Astrocyte of the cerebellum (primary cell): ENCODE measurements around the gene NDP.

Experiments used
- DNase-seq: peaks from one replicate; pipeline ENCODE4 v3.0.0-alpha.2; 2011; ENCODE audit warnings: low read depth
- H3K4me3 ChIP-seq: 2 replicates; pipeline ENCODE4 v1.5.1; 2011; ENCODE audit warnings: mild to moderate bottlenecking, low read depth, low read length, moderate library complexity
- in situ Hi-C: cut with HindIII; loops from 2 replicates; pipeline ENCODE4 v1.10.0; 2017; ENCODE audit warnings: low sequenced_read_pairs
- TF ChIP-seq, protein P1 (sequence below): IDR thresholded peaks from 2 replicates; pipeline ENCODE4 v1.5.1; 2012; ENCODE audit warnings: low read length, low read depth, moderate library complexity, mild to moderate bottlenecking; ENCODE audit errors: missing control alignments

Gene NDP

DNA sequence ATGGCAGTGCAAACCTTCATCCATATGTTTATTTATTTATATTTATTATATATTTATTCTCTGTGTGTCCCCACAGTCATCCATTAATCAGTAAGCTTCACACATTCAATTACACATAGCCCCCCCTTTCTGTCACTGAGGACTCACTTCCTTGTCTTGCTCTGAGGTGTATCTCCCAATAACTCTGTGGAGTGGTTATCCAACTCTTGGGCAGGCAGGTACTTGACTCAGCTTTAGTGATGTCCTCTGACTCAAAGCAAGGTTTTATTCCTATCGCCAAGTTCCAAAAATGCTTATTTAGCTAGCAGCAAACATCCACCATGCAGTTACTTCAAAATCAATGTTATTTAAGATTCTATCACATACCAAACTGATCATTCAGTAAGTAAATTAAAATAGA lies 25.2 kb upstream of the NDP start:
- in situ Hi-C loops, result no loop called here
- H3K4me3 ChIP-seq, result no peak overlapping the region
- no peak for DNase-seq
- TF ChIP-seq, protein P1, sequence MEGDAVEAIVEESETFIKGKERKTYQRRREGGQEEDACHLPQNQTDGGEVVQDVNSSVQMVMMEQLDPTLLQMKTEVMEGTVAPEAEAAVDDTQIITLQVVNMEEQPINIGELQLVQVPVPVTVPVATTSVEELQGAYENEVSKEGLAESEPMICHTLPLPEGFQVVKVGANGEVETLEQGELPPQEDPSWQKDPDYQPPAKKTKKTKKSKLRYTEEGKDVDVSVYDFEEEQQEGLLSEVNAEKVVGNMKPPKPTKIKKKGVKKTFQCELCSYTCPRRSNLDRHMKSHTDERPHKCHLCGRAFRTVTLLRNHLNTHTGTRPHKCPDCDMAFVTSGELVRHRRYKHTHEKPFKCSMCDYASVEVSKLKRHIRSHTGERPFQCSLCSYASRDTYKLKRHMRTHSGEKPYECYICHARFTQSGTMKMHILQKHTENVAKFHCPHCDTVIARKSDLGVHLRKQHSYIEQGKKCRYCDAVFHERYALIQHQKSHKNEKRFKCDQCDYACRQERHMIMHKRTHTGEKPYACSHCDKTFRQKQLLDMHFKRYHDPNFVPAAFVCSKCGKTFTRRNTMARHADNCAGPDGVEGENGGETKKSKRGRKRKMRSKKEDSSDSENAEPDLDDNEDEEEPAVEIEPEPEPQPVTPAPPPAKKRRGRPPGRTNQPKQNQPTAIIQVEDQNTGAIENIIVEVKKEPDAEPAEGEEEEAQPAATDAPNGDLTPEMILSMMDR, result no peak

DNA sequence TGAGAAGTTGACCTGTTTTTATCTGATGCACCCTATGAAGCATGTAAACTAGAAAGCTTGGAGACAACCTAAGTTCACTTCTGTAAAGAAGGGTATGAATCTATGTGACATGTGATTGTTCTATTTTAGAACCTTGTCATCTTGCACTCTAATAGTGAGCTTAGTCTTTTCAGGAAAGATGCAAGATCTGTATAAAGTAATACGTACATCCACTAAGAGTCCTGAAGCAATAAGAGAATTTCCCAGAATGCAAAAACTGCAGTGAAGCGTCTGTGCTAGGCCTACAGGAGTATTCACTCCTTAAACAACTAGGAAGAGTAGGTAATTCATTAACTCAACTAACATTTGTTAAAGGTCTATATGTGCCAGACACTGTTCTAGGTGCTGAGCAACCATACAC lies 23.3 kb upstream of the NDP start:
- DNase-seq, result no peak
- in situ Hi-C loops, result no loop called here
- H3K4me3 ChIP-seq, result no peak overlapping the region
- TF ChIP-seq, protein P1, result no peak

DNA sequence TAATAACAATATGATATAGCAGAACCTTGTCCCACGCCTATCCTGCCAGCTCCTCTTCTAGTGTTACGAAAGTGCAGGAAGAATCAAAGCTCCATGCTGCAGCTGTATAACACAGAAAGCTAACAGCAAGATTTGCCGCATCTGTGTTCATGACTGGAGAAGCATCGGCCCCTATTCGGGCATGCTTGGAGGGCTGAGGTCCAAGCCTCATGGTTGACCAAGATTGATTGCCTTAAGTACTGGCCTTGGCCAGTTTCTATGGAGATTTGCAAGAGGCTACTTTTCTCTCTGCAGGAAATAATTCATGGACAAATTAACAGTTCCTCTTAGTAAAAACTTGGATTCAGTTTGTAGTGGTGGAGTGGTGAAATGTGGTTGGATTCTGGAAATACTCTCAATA lies 12.9 kb upstream of the NDP start:
- TF ChIP-seq, protein P1, result no peak
- peak; percentile 34 for DNase-seq
- in situ Hi-C loops, result no loop called here
- no peak overlapping the region for H3K4me3 ChIP-seq

DNA sequence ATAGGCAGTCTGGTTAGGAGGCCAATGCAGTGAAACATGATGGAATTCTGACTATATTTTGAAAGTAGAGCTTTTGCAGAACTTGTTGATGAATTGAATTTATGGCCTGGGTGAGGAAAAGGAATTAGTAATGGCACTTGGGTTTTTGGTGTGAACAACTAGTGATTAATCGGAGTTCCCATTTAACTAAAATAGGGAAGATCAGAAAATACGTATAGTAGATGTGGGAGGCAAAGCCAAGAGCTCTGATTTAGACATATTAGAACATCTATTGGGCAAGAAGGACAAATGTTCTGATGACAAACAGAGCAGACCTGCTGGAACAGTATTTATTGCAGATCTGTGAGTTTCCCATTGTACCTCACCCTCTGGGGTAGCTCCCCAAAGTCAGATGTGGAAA lies 12.3 kb upstream of the NDP start:
- H3K4me3 ChIP-seq, result no peak overlapping the region
- in situ Hi-C loops, result no loop called here
- DNase-seq, result no peak
- TF ChIP-seq, protein P1, result no peak

DNA sequence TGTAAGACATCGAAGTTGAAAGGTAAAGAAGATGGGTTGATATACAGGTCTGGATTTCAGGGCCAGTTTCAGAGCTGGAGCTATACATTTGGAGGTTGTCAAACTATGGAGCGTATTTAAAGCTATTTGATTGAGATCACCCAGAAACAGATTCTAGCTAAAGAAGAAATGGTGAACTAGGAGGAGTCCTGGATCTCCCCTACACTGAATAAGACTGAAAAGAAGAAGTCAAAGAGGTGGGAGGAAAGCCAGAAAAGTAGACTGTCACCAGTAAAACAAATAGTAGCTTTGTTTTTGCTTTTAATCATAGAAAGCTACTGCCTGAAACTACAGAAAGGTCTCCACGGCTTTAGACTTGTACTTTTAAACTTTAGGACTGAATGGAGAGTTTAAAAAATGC lies 5.0 kb upstream of the NDP start:
- in situ Hi-C loops, result no loop called here
- no peak for DNase-seq
- no peak overlapping the region for H3K4me3 ChIP-seq
- TF ChIP-seq, protein P1, result no peak

DNA sequence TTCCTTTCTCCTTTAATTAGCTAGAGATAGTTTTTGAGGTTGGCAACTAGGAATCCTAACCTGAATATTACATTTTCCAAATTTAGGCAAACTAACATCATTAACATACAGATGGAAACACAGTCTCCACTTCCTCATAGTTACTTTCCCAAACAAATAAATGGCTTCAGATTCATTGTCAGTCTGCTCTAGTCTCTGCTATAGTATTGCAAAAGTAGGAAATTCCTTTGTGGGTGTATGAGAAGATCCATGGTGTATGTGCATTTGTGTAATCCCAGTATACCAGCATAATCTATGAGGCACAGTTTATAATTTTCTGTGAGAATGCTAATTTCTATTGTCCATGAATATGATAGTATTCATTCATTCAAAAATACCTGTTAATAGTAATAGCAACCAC lies 3.0 kb upstream of the NDP start:
- in situ Hi-C loops, result no loop called here
- H3K4me3 ChIP-seq, result no peak overlapping the region
- no peak for DNase-seq
- TF ChIP-seq, protein P1, result no peak

DNA sequence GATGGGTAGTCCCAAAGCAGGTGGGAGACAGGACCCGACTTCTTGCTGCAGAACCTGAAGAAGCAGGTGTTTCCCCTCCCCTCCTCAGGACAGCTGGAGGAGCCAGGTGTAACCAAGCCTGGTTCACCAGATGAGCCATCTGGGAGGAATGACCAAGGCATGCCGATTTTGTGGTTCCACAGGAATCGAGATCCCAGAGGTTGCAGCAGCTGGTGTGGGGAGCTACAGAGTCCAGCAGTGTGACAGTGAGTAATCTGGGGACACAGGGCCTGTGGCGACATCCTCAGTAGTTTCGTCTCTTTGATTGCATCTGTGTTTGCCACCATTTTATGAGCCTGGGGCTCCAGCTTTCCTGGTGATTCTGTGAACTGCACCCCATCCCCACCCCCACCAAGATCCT lies 2.6 kb upstream of the NDP start:
- TF ChIP-seq, protein P1, result no peak
- no peak for DNase-seq
- in situ Hi-C loops, result no loop called here
- no peak overlapping the region for H3K4me3 ChIP-seq
